ENCODE data around the gene CNGA4. TPM values are rescaled to one million over a fixed set of nuclear protein-coding genes. Genes with fewer than 3 reads are reported as not detected.

The CNGA4 gene
- total RNA-seq, 1 experiment from 2014 or later, result 0.27 TPM

GRCh38 chr11:6202041-6202440 lies 36.8 kb upstream of the CNGA4 start:
- Histone ChIP-seq H4K20me1 (ENCODE audit: insufficient read depth) (no peaks in the 10 kb centered on the region), H3K9ac (ENCODE audit: low read length) (no peak overlapping the region), H3K79me2 (ENCODE audit: insufficient read depth, low read length) (no peaks in the 10 kb centered on the region), H3K4me1 (ENCODE audit: control insufficient read depth in 1 of 2, insufficient read depth in 2 of 2, low read length in 2 of 2) (no peaks in the 10 kb centered on the region), H3K4me2 (ENCODE audit: low read length) (no peak overlapping the region), H3K9me3 (ENCODE audit: control insufficient read depth in 1 of 2, insufficient read depth in 1 of 2, low read depth in 1 of 2, low read length in 2 of 2) (no peaks in the 10 kb centered on the region), H3K27ac (ENCODE audit: low read depth, low read length) (no peak overlapping the region), H2AFZ (ENCODE audit: low read depth, low read length, poor library complexity, severe bottlenecking) (no peak overlapping the region), H3K4me3 (replicated peaks in 1 of 2; ENCODE audit: low read depth in 1 of 2, low read length in 2 of 2) (no peak overlapping the region), H3K36me3 (ENCODE audit: control insufficient read depth in 1 of 2, insufficient read depth in 2 of 2, low read length in 2 of 2) (no peaks in the 10 kb centered on the region; a peak in 1 of 4 replicates), H3K27me3 (ENCODE audit: insufficient read depth, low read length) (peaks cover 14% of the 10 kb centered on the region; the same call in 1 of the 2 replicates), H3K9me2 (ENCODE audit: insufficient read depth) (no peaks in the 10 kb centered on the region)
- BruUV-seq (replicated peaks), result no TSS peak
- ChIA-PET RAD21 (ENCODE audit: low non-redundant PET in 1 of 2, low total read pairs in 2 of 2, uncharacterized antibody in 2 of 2, unreplicated experiment in 2 of 2) (no interaction called here), POLR2A (no interaction called here), CTCF (interaction anchor here (1.1 kb wide), 2 partner anchors 48 to 80 kb away, joined by 3 read pairs; no protein-coding TSS in a partner anchor)
- ATAC-seq (no peak), DNase-seq (ENCODE audit: low read depth, low spot score) (no peak)
- intact Hi-C loops (cut with micrococcal nuclease), result no loop called here
- no peak for TF ChIP-seq CBX3 (IDR thresholded peaks at IDR 0.05; ENCODE audit: low read depth)
- TF ChIP-seq SRF (IDR thresholded peaks at IDR 0.05; ENCODE audit: low read depth), result no peak
- TF ChIP-seq YY1 (IDR thresholded peaks at IDR 0.05; ENCODE audit: extremely low read depth, insufficient replicate concordance, low read depth, low read length), result no peak
- no peak for TF ChIP-seq TCF7L2 (IDR thresholded peaks at IDR 0.05; ENCODE audit: borderline replicate concordance, extremely low read depth, insufficient read depth, insufficient read length)
- TF ChIP-seq REST (IDR thresholded peaks at IDR 0.05; ENCODE audit: low read depth), result no peak
- TF ChIP-seq EZH2 (IDR thresholded peaks at IDR 0.05), result no peak
- TF ChIP-seq, protein P1, sequence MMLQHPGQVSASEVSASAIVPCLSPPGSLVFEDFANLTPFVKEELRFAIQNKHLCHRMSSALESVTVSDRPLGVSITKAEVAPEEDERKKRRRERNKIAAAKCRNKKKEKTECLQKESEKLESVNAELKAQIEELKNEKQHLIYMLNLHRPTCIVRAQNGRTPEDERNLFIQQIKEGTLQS (IDR thresholded peaks at IDR 0.05), result no peak
- no peak for TF ChIP-seq EZH2phosphoT487 (IDR thresholded peaks at IDR 0.05; ENCODE audit: borderline replicate concordance)
- TF ChIP-seq FOSL1 (IDR thresholded peaks at IDR 0.05; ENCODE audit: low read depth), result no peak
- TF ChIP-seq, protein P2, sequence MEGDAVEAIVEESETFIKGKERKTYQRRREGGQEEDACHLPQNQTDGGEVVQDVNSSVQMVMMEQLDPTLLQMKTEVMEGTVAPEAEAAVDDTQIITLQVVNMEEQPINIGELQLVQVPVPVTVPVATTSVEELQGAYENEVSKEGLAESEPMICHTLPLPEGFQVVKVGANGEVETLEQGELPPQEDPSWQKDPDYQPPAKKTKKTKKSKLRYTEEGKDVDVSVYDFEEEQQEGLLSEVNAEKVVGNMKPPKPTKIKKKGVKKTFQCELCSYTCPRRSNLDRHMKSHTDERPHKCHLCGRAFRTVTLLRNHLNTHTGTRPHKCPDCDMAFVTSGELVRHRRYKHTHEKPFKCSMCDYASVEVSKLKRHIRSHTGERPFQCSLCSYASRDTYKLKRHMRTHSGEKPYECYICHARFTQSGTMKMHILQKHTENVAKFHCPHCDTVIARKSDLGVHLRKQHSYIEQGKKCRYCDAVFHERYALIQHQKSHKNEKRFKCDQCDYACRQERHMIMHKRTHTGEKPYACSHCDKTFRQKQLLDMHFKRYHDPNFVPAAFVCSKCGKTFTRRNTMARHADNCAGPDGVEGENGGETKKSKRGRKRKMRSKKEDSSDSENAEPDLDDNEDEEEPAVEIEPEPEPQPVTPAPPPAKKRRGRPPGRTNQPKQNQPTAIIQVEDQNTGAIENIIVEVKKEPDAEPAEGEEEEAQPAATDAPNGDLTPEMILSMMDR (IDR thresholded peaks at IDR 0.05 in 2 of 3, conservative IDR thresholded peaks at IDR 0.05 in 1 of 3; ENCODE audit: borderline replicate concordance in 1 of 3, insufficient read depth in 1 of 3, low read depth in 2 of 3, low read length in 2 of 3), result no peak
- TF ChIP-seq RAD21 (IDR thresholded peaks at IDR 0.05; ENCODE audit: low read depth), result no peak
- no peak for TF ChIP-seq SP1 (IDR thresholded peaks at IDR 0.05; ENCODE audit: low read depth)
- no peak for TF ChIP-seq ZNF274 (IDR thresholded peaks at IDR 0.05; ENCODE audit: low read depth, low read length)
- no peak for TF ChIP-seq POLR2A (IDR thresholded peaks at IDR 0.05; ENCODE audit: borderline replicate concordance, extremely low read depth, insufficient read depth, insufficient read length)

Data from HCT116 (cell line).